Colonic mucosa (tissue), 4 donors: Measurements from ENCODE around the gene DLGAP4. TPM values are rescaled to one million over a fixed set of nuclear protein-coding genes. Genes with fewer than 3 reads are reported as not detected.
"Not testable (repeated sequence)": the region's sequence is repeated elsewhere in the genome, so short reads cannot be mapped to it uniquely, and the experiment has no call there.

Experiments used
- DNase-seq: peaks from one replicate; pipeline ENCODE4 v3.0.0-alpha.2; 2020
- H3K27ac ChIP-seq: fragments of 200-600 bp; one replicate; pipeline ENCODE4 v1.8.0; 2021
- H3K27me3 ChIP-seq: fragments of 200-600 bp; one replicate; pipeline ENCODE4 v1.8.0; 2021
- H3K36me3 ChIP-seq: fragments of 200-600 bp; one replicate; pipeline ENCODE4 v1.8.0; 2021
- H3K4me1 ChIP-seq: fragments of 200-600 bp; one replicate; pipeline ENCODE4 v1.8.0; 2021; ENCODE audit warnings: mild to moderate bottlenecking
- H3K4me3 ChIP-seq: fragments of 200-600 bp; one replicate; pipeline ENCODE4 v1.8.0; 2021
- H3K9ac ChIP-seq, 2 donors: one replicate each; pipeline ENCODE4 v1.7.0; 2013; ENCODE audit warnings: control low read depth in 2 of 2, low read depth in 2 of 2, low read length in 2 of 2
- H3K9me3 ChIP-seq: fragments of 200-600 bp; one replicate; pipeline ENCODE4 v1.8.0; 2021
- intact Hi-C: fragments of 100-400 bp; cut with DNase I; formaldehyde crosslinking; loops from one replicate; pipeline ENCODE4 v1.14.1; 2022
- total RNA-seq, 2 donors: library from RNA; stranded (reverse); fragmentation: NEBNext Ultra II Directional in 1 of 2; extraction: Animal tissue kit (Norgen Biotek cat#: 25700) in 1 of 2; gene quantifications; one replicate each; pipeline ENCODE4 v1.2.1, GENCODE V29; 2021
- TF ChIP-seq, protein P1 (sequence below): fragments of 200-600 bp; IDR thresholded peaks from one replicate; pipeline ENCODE4 v1.8.0; 2022; ENCODE audit warnings: antibody characterized with exemption, mild to moderate bottlenecking
- donor health status: healthy.
- donor health status: DM: no; HTN: no; CAD: no.
- donor health status: DM: no; HTN: no; CAD: no.

DLGAP4 gene
- total RNA-seq, 2 donors from 2014 or later = 43.1 to 48.6 TPM

DNA sequence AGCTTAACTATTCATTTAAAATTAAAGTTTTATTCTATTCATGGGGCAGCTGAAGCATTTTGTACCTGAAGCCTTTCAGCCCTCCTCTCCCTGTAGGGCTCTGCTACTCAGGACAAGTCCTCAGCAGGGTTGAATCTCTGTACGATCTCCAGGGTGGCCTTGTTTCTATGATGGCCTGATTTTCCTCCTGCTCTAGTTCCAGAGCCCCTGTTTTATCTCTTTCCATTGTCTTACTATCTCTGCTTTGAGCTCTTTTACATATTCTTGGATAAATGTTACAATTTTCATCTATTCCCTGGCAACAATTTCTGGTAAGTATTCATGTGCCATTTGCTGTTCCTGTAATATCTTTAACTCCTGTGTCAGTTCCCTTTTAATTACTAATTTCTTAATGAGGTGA lies 215.4 kb downstream of the DLGAP4 start:
- no peak for DNase-seq
- Histone ChIP-seq H3K27me3 (no peaks in the 10 kb centered on the region), H3K27ac (no peak overlapping the region), H3K4me1 (no peaks in the 10 kb centered on the region), H3K9ac (no peak overlapping the region), H3K4me3 (no peak overlapping the region), H3K9me3 (no peaks in the 10 kb centered on the region), H3K36me3 (peaks cover 19% of the 10 kb centered on the region)
- TF ChIP-seq, protein P1, sequence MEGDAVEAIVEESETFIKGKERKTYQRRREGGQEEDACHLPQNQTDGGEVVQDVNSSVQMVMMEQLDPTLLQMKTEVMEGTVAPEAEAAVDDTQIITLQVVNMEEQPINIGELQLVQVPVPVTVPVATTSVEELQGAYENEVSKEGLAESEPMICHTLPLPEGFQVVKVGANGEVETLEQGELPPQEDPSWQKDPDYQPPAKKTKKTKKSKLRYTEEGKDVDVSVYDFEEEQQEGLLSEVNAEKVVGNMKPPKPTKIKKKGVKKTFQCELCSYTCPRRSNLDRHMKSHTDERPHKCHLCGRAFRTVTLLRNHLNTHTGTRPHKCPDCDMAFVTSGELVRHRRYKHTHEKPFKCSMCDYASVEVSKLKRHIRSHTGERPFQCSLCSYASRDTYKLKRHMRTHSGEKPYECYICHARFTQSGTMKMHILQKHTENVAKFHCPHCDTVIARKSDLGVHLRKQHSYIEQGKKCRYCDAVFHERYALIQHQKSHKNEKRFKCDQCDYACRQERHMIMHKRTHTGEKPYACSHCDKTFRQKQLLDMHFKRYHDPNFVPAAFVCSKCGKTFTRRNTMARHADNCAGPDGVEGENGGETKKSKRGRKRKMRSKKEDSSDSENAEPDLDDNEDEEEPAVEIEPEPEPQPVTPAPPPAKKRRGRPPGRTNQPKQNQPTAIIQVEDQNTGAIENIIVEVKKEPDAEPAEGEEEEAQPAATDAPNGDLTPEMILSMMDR = no peak
- intact Hi-C loops = no loop called here

DNA sequence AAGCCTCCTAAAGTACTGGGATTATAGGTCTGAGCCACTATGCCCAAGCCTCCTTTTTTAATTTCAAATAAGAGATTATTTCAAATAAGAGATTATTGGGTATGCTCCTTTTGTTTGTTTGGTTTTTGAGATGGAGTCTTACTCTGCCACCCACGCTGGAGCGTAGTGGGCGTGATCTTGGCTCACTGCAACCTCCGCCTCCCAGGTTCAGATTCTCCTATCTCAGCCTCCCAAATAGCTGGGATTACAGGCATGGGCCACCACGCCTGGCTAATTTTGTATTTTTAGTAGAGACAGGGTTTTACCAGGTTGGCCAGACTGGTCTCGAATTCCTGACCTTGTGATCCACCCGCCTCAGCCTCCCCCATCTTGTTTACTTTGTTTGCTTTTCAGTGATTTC lies 216.3 kb downstream of the DLGAP4 start:
- H3K4me1 ChIP-seq, H3K9ac ChIP-seq, H3K4me3 ChIP-seq, H3K27me3 ChIP-seq, H3K27ac ChIP-seq, H3K9me3 ChIP-seq, DNase-seq, intact Hi-C loops: not testable (repeated sequence)
- peaks cover 22% of the 10 kb centered on the region for H3K36me3 ChIP-seq

DNA sequence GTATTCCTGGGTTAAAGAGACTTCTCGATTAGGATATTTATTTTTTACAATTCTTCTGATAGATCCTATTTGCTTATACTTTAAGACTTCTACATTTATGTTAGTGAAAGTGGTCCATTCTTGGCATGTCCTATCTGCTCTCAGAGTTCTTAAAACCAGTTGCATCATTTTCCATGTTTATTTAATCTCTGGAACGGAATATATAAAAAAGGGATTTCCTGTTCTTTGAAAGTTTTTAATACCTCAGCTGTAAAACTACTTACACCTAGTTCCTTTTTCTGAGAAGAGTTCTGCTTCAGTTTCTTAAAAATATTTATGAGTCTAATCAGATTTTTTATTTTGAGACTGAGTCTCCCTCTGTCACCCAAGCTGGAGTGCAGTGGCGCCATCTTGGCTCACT lies 217.2 kb downstream of the DLGAP4 start:
- H3K9ac ChIP-seq = no peak overlapping the region
- H3K27ac ChIP-seq = no peak overlapping the region
- intact Hi-C loops = no loop called here
- no peak overlapping the region for H3K4me3 ChIP-seq
- TF ChIP-seq, protein P1 = no peak
- no peaks in the 10 kb centered on the region for H3K4me1 ChIP-seq
- no peaks in the 10 kb centered on the region for H3K27me3 ChIP-seq
- H3K9me3 ChIP-seq = no peaks in the 10 kb centered on the region
- DNase-seq = no peak
- H3K36me3 ChIP-seq = peaks cover 22% of the 10 kb centered on the region

DNA sequence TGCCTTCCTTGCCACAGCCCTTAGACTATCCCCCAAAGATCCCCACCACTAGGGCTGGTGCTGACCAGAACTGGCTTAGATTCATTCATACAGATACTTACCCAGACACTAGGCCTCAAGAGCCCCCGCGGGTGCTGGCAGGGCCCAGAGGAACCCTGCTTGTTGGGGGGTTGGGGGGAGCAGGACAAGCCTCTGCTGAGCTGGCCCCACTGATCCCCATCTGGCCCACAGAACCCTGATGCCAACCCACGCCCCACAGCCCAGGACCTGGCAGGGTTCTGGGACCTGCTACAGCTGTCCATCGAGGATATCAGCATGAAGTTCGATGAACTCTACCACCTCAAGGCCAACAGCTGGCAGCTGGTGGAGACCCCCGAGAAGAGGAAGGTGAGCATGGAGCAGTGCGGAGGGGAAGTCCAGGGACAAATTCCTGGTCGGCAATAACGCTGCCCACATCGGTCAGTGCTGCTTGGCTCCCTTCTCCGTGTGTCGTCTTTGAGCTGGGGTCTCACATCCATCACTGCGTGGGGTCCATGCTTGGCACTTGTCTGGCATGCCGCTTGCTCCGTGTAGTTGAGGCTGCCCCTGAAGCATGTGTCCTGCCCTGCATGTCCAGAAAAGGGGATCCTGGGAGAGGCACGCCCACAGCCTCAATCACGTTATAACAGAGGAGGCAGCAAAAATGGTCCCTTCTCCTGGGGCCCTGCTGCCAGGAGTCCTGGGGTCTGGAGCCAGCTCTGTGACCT lies 219.7 kb downstream of the DLGAP4 start:
- DNase-seq = no peak
- Histone ChIP-seq H3K27ac (no peak overlapping the region), H3K9ac (no peak overlapping the region), H3K27me3 (no peaks in the 10 kb centered on the region), H3K36me3 (peaks cover 22% of the 10 kb centered on the region), H3K9me3 (no peaks in the 10 kb centered on the region), H3K4me1 (no peaks in the 10 kb centered on the region), H3K4me3 (no peak overlapping the region)
- TF ChIP-seq, protein P1 = no peak
- intact Hi-C loops = no loop called here

DNA sequence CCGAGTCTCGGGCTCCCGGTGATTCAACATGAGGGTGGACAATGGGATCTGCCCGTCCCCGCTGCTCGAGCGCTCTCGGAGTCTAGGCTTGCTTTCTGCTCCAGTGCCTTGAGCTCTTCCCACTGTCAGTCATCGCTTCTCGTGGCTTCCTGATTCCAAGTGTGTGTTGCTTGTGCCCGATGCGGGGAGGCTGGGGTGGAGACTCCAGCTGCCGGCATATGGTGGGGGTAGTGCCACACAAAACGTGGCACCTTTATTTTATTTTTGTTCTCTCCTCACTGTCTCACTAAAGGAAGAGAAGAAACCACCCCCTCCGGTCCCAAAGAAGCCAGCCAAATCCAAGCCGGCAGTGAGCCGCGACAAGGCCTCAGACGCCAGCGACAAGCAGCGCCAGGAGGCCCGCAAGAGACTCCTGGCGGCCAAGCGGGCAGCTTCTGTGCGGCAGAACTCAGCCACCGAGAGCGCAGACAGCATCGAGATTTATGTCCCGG lies 220.4 kb downstream of the DLGAP4 start:
- intact Hi-C loops = no loop called here
- Histone ChIP-seq H3K9ac (no peak overlapping the region), H3K4me3 (no peak overlapping the region), H3K4me1 (no peaks in the 10 kb centered on the region), H3K9me3 (no peaks in the 10 kb centered on the region), H3K36me3 (peaks cover 22% of the 10 kb centered on the region), H3K27me3 (no peaks in the 10 kb centered on the region), H3K27ac (no peak overlapping the region)
- TF ChIP-seq, protein P1 = no peak
- DNase-seq = no peak
